ENCODE results near the gene ASAP3. TPM values are rescaled to one million over a fixed set of nuclear protein-coding genes. Genes with fewer than 3 reads are reported as not detected.

The ASAP3 gene
- total and polyA plus RNA-seq, 2 of the 13 experiments (the other 11 are each of a cell fraction or from before 2014, with no cell fraction given): 32.6 to 37.0 TPM

GRCh38 chr1:23424293-23425192, 59.4 kb downstream of the ASAP3 start, which contains the start of gene TCEA3 (continued):
- TF ChIP-seq POGK (CRISPR knock-in tag; conservative IDR thresholded peaks at IDR 0.05): no peak
- TF ChIP-seq MAFK (conservative IDR thresholded peaks at IDR 0.05 in 1 of 2, IDR thresholded peaks at IDR 0.05 in 1 of 2; ENCODE audit: low read length in 2 of 2): no peak
- no peak for TF ChIP-seq AKAP8 (CRISPR knock-in tag; IDR thresholded peaks at IDR 0.05)
- TF ChIP-seq HMGXB3 (CRISPR knock-in tag; IDR thresholded peaks at IDR 0.05; ENCODE audit: borderline replicate concordance): no peak; the same call in 1 of the 2 replicates
- TF ChIP-seq YY1 (IDR thresholded peaks at IDR 0.05; ENCODE audit: insufficient read depth, insufficient replicate concordance, low read depth, low read length): peak; percentile 59
- peak; percentile 11; the same call in 1 of the 2 replicates for TF ChIP-seq ELF1 (CRISPR knock-in tag; IDR thresholded peaks at IDR 0.05)
- no peak for TF ChIP-seq PCBP2 (optimal IDR thresholded peaks at IDR 0.05; ENCODE audit: low read depth, low read length, poor library complexity, severe bottlenecking)
- no peak for TF ChIP-seq RFX5 (IDR thresholded peaks at IDR 0.05; ENCODE audit: low read depth, low read length)
- no peak for TF ChIP-seq HNF4A (CRISPR knock-in tag; IDR thresholded peaks at IDR 0.05)
- no peak for TF ChIP-seq ONECUT2 (CRISPR knock-in tag; IDR thresholded peaks at IDR 0.05)
- TF ChIP-seq MAFG (CRISPR knock-in tag; IDR thresholded peaks at IDR 0.05): no peak
- TF ChIP-seq ZNF282 (IDR thresholded peaks at IDR 0.05; ENCODE audit: partially characterized antibody): no peak
- no peak for TF ChIP-seq ZNF883 (CRISPR knock-in tag; IDR thresholded peaks at IDR 0.05; ENCODE audit: not compliant biosample characterization)
- no peak for TF ChIP-seq PRMT3 (CRISPR knock-in tag; IDR thresholded peaks at IDR 0.05; ENCODE audit: borderline replicate concordance, low read depth)
- TF ChIP-seq SKIL (CRISPR knock-in tag; IDR thresholded peaks at IDR 0.05; ENCODE audit: borderline replicate concordance): peak; percentile 58; the same call in 1 of the 2 replicates
- TF ChIP-seq SMYD3 (CRISPR knock-in tag; IDR thresholded peaks at IDR 0.05): no peak
- no peak; the same call in 1 of the 2 replicates for TF ChIP-seq SPEN (CRISPR knock-in tag; IDR thresholded peaks at IDR 0.05; ENCODE audit: low read depth)
- TF ChIP-seq ZNF691 (CRISPR knock-in tag; IDR thresholded peaks at IDR 0.05; ENCODE audit: borderline replicate concordance, low read depth): no peak
- no peak for TF ChIP-seq ZNF878 (CRISPR knock-in tag; IDR thresholded peaks at IDR 0.05)
- no peak for TF ChIP-seq XBP1 (CRISPR knock-in tag; IDR thresholded peaks at IDR 0.05)

All from HepG2 (cell line).